Right lung (tissue), 5 donors: ENCODE measurements around the gene C11orf68. TPM values are rescaled to one million over a fixed set of nuclear protein-coding genes. Genes with fewer than 3 reads are reported as not detected.
A peak's percentile ranks its signal among the peaks of the same experiment; 100 is the strongest.
"Not testable (repeated sequence)": the region's sequence is repeated elsewhere in the genome, so short reads cannot be mapped to it uniquely, and the experiment has no call there.

Experiments
- DNase-seq, 2 donors: peaks; one replicate each; pipeline ENCODE4 v3.0.0-alpha.2; 2013
- polyA plus RNA-seq, 5 donors: library from polyadenylated mRNA; unstranded; fragments of 120-200 nt; gene quantifications; one replicate each; pipeline versions ENCODE4 v1.2.1 to v1.2.3, GENCODE V29; 2013; ENCODE audit warnings: inconsistent platforms in 1 of 5, low replicate concordance in 1 of 5; ENCODE audit not compliant: insufficient read length in 5 of 5, insufficient read depth in 1 of 5

The C11orf68 gene
- polyA plus RNA-seq, 5 donors, result 29.8 to 44.0 (median 38.6) TPM

GRCh38 chr11:65894034-65894591 is 24.7 kb downstream of the C11orf68 start:
- DNase-seq, result no peak

DNA sequence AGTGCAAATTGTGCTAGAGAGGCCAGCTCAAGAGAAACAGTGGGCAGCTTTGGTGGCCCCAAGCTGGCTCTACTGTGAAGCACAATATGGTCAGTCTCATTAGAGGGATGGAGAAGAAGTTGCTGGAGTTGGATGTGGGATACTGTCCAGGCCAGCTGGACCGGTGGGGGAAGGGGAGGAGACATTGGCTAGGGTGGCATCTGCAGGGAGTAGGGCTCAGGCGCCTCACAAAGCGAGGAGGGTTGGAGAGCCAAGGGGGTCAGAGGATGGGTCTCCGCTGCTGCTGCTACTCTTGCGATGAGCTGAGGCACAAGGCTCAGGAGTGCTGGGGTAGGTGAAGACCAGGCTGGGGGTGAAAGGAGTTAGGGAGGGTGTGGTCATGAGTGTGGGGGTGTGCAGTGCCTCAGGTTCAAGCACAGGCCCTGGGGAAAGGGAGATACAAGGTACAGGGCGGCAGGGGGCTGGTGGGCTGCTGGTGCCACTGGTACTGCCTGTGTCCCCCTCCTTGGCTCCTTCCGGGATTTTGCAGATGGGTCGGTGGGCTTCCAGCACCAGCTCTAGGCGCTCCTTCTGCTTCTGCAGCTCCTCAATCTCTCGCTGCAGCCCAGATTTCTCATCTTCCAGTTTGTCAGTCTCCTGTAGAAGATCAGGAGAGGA is 26.1 kb downstream of the C11orf68 start:
- DNase-seq, result no peak

DNA sequence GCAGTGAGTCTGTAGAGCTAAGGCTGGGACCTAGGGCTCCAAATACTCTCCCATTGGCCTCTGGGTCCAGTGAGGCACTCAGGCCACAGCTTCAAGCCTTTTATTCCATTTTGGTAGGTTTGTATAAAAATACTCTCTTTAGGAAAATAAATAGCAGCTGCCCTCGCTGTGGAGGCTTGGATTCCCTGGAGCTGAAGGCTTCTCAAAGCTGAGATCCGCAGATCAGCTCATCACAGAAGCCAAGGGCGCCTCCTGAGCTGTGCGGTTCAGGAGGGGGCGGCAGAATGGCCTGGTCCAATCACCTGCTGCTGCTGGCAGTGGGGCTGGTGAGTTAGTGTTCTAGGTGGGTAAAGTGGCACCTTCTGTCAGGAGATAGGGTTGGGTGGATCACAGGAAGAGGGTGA is 26.7 kb downstream of the C11orf68 start:
- not testable (repeated sequence) for DNase-seq

DNA sequence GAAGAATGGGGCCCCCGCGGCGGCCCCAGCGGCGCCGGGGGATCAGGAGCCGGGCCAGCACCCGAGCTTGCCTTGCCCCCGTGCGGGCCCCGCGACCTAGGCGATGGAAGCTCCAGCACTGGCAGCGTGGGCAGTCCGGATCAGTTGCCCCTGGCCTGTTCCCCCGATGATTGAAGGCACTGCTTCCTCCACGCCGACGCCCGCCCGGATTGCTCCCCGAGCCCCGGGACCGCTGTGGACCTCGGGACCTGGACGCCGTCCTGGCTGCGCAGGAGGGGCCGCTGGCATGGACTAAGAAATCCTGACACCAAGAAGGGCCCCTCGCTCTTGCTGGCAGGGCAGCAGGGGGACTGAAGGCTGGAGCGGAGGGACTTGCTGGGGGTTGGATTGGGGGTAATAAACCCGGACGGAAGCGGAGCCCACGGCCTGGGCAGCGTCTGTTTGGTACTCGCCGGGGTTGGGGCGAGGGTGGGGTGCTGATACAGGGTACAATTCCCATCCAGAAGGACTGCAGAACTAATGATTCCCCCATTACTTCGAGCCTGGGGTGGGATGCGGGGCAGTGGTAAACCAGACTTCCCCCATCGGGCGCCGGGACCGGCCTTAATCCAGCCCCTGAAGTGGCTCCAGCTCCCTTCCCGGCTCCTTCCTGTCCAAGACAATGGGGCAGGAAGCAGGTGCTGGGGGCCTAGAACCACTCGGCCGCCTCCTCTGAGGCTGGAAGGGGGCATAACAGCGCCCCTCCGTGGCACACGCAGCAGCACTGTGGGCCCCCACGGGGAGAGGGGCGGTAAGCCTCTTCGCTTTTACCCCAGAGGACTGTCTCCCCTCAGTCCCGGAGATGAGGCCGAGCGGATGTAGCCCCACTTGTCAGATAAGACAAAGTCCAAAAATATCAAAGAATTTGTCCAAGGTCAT is 27.4 kb downstream of the C11orf68 start:
- DNase-seq, result no peak

DNA sequence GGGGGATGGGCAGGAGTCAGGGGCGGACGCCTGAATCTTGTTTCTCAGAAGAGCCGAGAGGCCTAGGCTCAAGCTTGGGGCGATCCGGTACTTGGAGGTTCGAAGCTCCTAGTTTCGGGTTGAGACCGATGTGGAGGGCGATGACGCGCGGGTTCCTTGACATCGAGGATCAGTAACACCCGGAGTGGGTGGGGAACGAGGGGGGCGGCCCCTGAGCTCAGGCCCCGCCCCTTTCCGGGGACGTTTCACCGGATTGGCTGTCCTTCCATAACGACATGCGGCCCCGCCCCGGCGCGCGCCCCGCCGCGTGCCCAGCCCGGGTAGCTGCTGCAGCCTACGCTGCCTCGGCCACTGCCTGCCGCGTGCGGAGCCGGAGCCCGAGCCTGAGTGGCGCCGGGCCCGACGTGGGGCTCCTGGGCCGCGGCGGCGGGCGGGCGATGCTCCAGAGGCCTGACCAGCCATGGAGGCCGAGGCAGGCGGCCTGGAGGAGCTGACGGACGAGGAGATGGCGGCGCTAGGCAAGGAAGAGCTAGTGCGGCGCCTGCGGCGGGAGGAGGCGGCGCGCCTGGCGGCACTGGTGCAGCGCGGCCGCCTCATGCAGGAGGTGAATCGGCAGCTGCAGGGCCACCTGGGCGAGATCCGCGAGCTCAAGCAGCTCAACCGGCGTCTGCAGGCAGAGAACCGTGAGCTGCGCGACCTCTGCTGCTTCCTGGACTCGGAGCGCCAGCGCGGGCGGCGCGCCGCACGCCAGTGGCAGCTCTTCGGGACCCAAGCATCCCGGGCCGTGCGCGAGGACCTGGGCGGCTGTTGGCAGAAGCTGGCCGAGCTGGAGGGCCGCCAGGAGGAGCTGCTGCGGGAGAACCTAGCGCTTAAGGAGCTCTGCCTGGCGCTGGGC is 28.3 kb downstream of the C11orf68 start, which contains the start of gene CCDC85B:
CCDC85B (plus strand) TSS at position 350 of the 895 bp plus-strand sequence; CDS start at position 461, 111 bp downstream.
- peak; percentile 96 to 98 for DNase-seq

DNA sequence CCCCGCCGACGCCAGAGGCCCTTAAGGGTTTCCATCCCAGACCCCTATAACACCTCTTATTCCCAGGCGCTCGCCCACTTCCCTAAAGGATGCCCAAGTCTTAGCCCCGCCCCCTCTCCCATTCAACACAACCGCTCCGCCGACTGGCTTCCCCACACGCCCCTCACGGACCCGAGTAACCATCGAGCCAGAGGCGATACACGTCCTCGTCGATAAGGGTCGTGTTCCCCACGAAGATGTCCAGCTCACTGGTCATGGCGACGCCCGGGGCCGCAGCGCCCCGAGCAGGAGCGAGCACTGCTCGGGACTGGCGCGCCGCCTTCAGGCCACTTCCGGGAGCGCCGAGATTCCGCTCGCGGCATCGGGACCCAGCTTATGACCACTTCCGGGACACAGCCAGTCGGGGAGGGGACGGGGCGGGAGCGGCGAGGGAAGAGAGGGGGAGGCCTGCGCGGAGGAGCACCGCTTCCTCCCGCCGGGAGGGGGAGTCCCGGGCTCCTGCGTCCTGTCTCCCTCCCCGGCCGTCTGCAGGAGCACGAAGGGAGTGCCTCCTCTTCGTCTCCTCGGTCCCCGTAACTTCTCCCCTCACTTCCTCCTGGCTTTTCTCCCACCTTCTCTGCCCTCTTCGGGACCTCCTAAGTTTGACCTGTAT is 30.6 kb downstream of the C11orf68 start, which contains the start of gene FIBP:
FIBP (minus strand) TSS at position 309 of the 652 bp plus-strand sequence; CDS start at position 256, 53 bp downstream.
- DNase-seq, result peak; percentile 97

- DNase-seq, result no peak
Measured at GRCh38 chr11:65887723-65888162, 31.1 kb downstream of the C11orf68 start.

DNA sequence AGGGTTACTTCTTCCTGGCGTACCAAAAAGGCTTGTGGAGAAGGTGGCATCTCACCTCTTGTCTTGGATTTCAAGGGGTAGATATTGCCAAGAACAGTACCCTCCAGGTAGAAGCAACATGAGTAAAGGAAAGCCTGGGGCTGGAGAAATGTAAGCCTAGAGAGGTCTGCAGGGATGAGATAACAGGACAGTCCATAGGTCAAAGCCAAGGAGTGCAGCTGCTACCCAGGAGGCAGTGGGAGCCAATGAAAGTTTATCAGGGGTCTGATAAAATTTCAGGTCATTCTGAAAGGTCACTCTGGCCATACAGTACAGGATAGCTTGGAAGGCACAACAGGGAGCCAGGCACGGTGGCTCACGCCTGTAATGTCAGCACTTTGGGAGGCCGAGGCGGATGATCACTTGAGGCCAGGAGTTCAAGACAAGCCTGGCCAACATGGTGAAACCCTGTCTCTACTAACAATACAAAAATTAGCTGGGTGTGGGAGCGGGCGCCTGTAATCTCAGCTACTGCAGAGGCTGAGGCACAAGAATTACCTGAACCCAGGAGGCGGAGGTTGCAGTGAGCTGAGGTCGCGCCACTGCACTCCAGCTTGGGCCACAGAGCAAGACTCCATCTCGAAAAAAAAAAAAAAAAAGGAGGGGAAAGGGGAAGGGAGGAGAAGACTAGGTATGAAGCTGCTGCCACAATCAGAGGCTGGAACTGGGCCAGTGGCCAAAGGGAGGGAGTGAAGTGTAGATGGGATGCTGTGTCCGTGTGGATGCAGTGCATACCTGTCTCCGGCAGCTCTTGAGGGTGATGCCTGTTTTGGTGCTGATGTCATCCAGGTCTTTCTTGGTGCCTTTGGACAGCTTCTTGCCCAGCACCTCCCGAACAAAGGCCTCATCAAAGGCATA is 31.8 kb downstream of the C11orf68 start:
- no peak for DNase-seq

- no peak for DNase-seq
Measured at GRCh38 chr11:65885808-65886536, 32.9 kb downstream of the C11orf68 start.

GRCh38 chr11:65885231-65885630 is 33.6 kb downstream of the C11orf68 start:
- DNase-seq, result no peak

DNA sequence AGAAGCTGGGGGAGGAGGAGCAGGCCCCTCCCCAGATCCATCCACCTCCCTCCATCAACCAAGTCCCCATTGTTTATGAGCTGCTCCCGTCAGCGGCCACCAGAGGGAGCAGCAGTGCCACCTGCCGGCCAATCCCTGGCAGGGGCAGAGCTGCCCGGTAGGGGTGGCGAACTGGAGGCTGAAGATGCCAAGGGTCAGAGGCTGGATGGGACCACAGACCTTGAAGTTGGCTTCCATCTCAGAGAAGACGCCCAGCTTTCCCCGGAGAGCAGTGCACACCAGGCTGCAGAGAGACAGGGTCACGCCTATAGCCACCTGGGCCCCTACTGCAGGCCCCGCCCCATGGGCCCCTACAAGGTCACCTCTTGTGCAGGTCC is 34.2 kb downstream of the C11orf68 start:
- peak in 1 of 2 donors; percentile 66 for DNase-seq

- DNase-seq, result no peak
Measured at GRCh38 chr11:65883786-65884715, 34.8 kb downstream of the C11orf68 start.

GRCh38 chr11:65883058-65883761 is 35.7 kb downstream of the C11orf68 start:
- DNase-seq, result no peak

DNA sequence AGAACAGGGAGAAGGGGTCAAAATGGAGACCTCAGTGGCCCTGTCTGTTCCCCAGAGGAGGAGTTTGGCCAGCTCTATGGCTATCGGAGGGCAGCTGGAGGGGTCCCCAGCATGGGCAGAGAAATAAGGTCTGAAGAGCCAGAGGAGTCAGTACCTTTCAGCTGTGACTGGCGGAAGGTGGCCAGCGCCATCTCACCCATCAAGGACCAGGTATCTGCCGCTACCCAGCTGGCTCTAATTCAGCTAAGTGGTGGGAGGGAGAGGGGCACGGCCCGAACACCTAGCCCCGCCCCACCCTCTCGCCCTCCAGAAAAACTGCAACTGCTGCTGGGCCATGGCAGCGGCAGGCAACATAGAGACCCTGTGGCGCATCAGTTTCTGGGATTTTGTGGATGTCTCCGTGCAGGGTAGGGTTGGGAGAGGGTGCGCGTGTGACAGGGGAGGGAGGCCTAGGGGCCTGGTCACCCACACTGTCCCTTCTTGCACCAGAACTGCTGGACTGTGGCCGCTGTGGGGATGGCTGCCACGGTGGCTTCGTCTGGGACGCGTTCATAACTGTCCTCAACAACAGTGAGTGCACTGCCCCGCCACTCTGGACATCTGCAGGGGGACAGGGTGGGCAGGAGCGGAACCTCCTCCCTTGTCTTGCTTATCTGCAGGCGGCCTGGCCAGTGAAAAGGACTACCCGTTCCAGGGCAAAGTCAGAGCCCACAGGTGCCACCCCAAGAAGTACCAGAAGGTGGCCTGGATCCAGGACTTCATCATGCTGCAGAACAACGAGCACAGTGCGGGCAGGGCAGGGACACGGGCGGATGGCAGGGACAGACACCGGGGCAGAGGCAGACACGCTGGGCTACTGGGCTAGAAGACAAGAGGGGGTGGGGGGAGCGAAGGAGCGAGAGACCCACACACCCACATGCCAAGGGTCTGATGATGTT is 36.5 kb downstream of the C11orf68 start:
- no peak for DNase-seq

GRCh38 chr11:65880844-65881421 is 37.9 kb downstream of the C11orf68 start:
- DNase-seq, result no peak

DNA sequence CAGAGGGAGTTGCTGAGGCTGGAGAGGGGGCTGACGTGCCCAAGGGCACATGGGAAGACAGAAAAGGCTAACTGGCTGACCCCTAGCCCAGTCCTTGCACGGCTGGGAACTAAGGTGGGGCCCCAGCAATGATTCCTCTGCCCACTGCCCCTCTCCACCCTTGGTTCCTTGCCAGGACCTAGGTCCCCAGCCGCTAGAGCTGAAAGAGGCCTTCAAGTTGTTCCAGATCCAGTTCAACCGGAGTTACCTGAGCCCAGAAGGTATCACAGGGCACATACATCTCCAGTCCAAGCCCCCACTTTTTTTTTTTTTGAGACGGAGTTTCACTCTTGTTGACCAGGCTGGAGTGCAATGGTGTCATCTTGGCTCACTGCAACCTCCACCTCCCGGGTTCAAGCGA is 38.8 kb downstream of the C11orf68 start:
- DNase-seq, result no peak
